NCI-H187 treated with DMSO at 0.1 percent for 48 hours (cell line): ENCODE measurements around the gene ZDHHC11.

Source experiments
- DNase-seq: peaks from one replicate; lab custom pipeline; 2025; lab: John Stamatoyannopoulos, UW

Gene ZDHHC11

GRCh38 chr5:850511-851006, at the start of gene ZDHHC11:
Gene ZDHHC11, minus strand, starts transcription at chr5:850986. Its CDS starts 384 bp downstream, at chr5:850602.
- DNase-seq, result no peak

DNA sequence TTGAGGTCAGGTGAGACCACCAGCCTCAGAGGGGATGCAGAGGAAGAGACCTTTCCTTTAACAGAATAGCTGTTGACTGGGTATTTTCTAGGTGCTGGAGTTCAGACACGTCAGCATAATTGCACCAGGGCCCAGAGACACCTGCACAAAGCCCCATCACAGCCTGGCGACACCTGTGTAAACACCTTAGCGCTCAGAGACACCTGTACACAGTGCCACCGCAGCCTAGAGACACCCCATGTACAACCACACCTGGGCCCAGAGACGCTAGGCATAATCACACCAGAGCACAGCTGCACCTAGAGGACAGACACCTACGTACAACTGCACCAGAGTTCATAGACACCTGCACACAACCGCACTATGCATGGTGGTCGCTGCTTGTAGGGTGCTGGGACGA, 42.9 kb upstream of the ZDHHC11 start:
- DNase-seq, result no peak

GRCh38 chr5:893137-893506, 42.3 kb upstream of the ZDHHC11 start:
- no peak for DNase-seq

- DNase-seq, result no peak
Observed at GRCh38 chr5:892394-893136, 41.8 kb upstream of the ZDHHC11 start, which contains the start of the genes BRD9 and TRIP13. Gene BRD9, minus strand, starts transcription at chr5:892801. Its CDS starts 144 bp downstream, at chr5:892657. Gene TRIP13, plus strand, starts transcription at chr5:892884. Its CDS starts 115 bp downstream, at chr5:892999.

GRCh38 chr5:891837-892393, 41.1 kb upstream of the ZDHHC11 start:
- DNase-seq, result no peak

DNA sequence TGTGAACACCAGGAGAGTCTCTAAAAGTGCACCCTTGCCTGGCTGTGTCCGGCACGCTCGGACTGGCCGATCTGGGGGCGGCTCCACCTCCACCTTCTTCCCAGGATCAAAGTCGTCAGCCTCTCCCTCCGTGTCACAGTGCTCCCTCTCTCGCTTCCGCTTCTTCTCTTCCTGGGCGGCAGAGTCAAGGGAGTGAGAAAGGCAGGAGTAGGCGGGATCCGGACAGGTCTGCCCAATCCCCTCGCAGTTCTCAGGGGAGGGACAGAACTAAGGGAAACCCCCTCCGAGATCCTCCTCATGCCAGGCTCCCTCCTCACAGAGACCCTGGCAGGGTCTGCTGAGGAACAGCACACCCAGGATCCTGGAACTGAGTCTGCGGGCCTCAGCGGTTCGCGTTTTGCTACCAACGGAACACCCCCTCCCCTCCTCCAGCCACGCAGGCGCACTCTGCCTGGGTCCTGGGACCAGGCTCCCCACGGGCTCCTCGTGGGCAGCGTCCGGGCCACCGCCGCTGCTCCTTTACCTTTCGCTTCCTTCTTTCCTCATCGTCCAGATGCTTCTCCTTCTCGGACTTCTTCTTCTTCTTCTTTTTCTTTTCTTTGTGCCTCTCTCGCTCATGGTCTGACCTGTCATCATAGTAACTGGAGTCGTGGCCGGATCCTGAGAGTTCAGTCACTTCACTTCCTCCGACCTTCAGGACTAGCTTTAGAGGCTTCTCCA, 40.5 kb upstream of the ZDHHC11 start:
- DNase-seq, result no peak

- no peak for DNase-seq
Observed at GRCh38 chr5:889075-889710, 38.4 kb upstream of the ZDHHC11 start.

DNA sequence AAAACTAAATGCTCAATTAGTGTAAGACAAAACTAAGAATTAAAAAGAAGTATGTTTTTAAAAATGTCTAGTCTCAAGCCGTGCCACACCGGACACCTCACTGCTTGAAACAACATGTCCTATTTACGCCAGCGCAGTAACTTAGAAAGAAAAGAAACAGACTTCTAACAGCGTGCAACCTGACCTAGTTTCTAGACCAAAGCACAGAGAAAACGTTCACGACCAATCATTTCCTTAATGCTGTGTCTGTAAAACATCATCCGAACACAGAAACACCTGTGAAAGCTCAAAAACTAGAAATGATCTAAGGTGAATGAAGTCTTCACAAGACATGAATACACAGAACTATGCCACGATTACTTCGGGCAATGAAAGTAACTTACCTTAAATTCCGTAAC, 37.9 kb upstream of the ZDHHC11 start:
- no peak for DNase-seq

DNA sequence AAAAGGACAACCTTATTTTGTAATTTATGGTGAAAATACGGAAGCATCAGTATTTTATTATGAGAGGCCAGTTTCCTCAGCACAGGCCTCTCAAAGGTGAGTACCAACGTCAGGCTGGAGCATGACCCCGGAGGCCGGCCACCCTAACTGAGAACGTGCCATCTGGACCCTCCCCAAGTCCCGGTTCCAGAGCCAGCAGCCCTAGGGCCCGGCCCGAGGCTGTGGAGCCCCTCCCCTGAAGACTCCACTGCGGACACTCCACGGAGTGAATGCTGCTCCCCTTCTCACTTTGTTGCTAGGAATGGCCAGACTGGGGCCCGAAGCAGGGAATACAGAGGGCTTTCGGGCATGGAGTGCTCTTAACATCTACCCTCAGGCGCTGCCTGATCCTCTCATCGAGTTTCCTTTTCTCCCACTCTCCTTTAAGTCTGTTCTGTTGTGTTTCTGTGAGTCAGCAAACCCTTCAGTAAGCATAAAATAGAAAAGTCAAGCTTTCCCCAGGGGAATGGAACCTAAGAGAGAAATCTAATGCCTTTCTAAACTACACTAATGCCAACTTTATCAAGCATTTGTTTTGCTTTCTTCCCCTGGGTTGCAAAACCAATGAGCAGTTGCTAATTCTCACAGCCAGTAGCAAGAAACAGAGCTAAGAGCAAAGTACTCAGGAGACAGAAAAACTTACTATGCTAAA, 37.3 kb upstream of the ZDHHC11 start:
- no peak for DNase-seq

GRCh38 chr5:886716-887325, 36.0 kb upstream of the ZDHHC11 start:
- no peak for DNase-seq

DNA sequence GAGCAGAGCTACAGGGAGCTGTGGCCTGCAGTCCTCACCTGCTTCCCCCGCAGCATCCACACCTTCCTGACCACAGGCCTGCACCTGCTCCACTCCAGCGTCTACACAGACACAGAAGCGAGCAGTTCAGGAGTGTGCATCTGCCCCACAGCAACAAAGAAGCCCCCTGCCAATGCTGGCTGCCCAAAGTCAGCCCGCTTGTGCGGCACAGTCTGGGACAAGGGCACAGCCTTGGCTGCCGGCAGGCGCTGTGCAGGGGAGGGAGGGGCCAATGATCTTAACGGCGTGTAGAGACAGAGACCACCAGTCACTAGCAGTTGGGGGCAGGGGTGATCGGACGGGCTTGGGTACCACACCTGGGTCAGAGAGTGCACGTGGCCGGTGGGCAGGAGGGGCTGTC, 35.2 kb upstream of the ZDHHC11 start:
- no peak for DNase-seq

DNA sequence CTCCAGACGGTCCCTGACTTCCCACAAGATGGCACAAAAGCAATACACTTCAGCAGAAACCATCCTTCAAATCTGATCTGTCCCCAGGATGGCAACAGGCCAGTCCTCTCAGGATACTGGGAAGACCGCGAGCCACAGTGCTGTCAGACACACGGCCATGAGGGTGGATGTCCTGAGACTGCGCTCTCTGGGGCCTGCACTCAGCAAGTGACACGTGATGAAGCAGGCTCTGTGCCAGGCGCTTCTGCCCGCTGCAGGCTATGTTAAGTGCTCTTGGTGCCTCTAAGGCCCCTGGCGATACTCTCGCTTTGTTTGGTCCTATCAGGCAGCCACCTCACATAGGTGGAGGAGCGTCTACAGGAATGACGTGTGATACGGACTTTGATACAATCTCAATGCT, 34.7 kb upstream of the ZDHHC11 start:
- peak; percentile 61 for DNase-seq

GRCh38 chr5:885127-885442, 34.3 kb upstream of the ZDHHC11 start:
- DNase-seq, result no peak

DNA sequence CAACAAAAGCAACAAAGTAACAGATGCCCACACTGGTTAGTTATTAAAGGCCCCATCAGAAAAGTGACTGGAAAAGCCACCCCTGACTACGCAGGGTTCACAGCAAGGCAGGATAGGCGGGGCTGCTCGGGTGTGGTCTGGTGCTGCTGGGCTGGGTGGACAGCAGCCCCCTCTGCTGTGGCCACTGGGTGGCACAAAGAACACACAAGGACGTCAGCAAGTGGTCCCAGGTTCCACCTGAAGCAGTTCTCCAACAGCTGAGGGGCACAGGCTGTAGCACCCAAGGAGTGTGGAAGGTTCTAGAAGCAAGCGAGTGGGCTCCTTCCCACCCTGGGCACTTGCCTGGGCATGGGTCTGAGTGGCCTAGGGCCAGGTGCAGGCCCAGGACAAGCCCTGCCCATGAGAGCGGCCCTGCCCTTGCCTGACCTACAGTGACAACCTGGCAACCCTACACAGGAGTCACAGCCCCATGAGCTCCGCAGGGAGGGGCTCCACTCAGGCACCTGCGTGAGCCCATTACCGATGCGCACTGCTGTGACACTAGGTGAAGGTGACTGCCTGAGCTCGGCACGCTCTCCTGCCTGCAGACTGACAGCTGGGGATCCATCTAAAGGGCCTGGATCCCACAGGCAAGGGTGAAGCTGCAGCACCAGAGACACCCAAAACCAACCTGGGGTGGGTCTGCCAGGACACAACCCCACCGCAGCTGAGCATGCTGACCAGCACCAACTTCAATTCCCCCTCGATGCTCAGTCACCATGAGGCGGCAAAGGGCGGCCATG, 33.8 kb upstream of the ZDHHC11 start:
- no peak for DNase-seq

GRCh38 chr5:883475-884181, 32.8 kb upstream of the ZDHHC11 start:
- no peak for DNase-seq

DNA sequence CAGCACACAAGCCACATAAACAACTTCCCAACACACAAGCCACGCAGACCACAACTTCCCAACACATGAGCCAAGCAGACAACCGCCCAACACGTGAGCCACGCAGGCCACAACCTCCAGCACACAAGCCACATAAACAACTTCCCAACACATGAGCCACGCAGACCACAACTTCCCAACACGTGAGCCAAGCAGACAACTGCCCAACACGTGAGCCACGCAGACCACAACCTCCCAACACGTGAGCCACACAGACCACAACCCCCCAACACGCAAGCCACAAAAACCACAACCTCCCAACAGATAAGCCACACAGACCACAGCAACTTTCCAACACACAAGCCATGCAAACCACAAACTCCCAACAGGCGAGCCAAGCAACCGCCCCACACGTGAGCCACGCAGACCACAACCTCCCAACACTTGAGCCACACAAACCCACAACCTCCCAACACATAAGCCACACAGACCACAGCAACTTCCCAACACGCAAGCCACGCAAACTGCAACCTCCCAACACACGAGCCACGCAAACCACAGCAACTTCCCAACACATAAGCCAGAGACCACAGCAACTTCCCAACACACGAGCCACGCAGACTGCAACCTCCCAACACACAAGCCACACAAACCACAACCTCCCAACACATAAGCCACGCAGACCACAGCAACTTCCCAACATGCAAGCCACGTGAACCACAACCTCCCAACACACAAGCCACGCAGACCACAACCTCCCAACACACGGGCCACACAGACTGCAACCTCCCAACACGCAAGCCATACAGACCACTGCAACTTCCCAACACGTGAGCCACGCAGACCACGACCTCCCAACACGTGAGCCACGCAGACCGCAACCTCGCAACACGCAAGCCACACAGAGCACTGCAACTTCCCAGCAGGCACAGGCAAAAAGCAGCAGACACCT, 31.7 kb upstream of the ZDHHC11 start:
- DNase-seq, result no peak

GRCh38 chr5:881551-881935, 30.8 kb upstream of the ZDHHC11 start:
- DNase-seq, result no peak

- no peak for DNase-seq
Observed at GRCh38 chr5:880816-881550, 30.2 kb upstream of the ZDHHC11 start.
